Ishikawa (cell line): Measurements from ENCODE around the gene PLPP1.

Experiments
- CEBPB ChIP-seq: IDR thresholded peaks from 2 replicates; pipeline ENCODE4 v1.6.1; 2012
- CREB1 ChIP-seq: IDR thresholded peaks from 2 replicates; pipeline ENCODE4 v1.6.1; 2012; ENCODE audit warnings: low read depth
- EGR1 ChIP-seq: IDR thresholded peaks from 2 replicates; pipeline ENCODE4 v1.6.1; 2012
- EP300 ChIP-seq: IDR thresholded peaks from 2 replicates; pipeline ENCODE4 v1.6.1; 2012; ENCODE audit warnings: borderline replicate concordance
- FOXM1 ChIP-seq: IDR thresholded peaks from 2 replicates; pipeline ENCODE4 v1.6.1; 2012; ENCODE audit warnings: low read depth, borderline replicate concordance
- MAX ChIP-seq: IDR thresholded peaks from 2 replicates; pipeline ENCODE4 v1.6.1; 2012
- NFIC ChIP-seq: IDR thresholded peaks from 2 replicates; pipeline ENCODE4 v1.6.1; 2012
- RAD21 ChIP-seq: IDR thresholded peaks from 2 replicates; pipeline ENCODE4 v1.6.1; 2012; ENCODE audit warnings: low read depth
- REST ChIP-seq: IDR thresholded peaks from 2 replicates; pipeline ENCODE4 v1.6.1; 2012; ENCODE audit warnings: low read depth, mild to moderate bottlenecking
- TAF1 ChIP-seq: IDR thresholded peaks from 2 replicates; pipeline ENCODE4 v1.6.1; 2012; ENCODE audit warnings: low read depth, mild to moderate bottlenecking
- TCF12 ChIP-seq: IDR thresholded peaks from 2 replicates; pipeline ENCODE4 v1.6.1; 2012; ENCODE audit warnings: low read depth
- TEAD4 ChIP-seq: IDR thresholded peaks from 2 replicates; pipeline ENCODE4 v1.6.1; 2012
- USF1 ChIP-seq: IDR thresholded peaks from 2 replicates; pipeline ENCODE4 v1.6.1; 2012
- YY1 ChIP-seq: IDR thresholded peaks from 2 replicates; pipeline ENCODE4 v1.6.1; 2012; ENCODE audit warnings: low read depth
- ZBTB7A ChIP-seq: IDR thresholded peaks from 2 replicates; pipeline ENCODE4 v1.6.1; 2012; ENCODE audit warnings: low read depth

The PLPP1 gene

GRCh38 chr5:55441107-55441771, 93.5 kb downstream of the PLPP1 start:
- no peak for TF ChIP-seq USF1
- no peak for TF ChIP-seq REST
- no peak for TF ChIP-seq TEAD4
- TF ChIP-seq EGR1: no peak
- no peak for TF ChIP-seq ZBTB7A

DNA sequence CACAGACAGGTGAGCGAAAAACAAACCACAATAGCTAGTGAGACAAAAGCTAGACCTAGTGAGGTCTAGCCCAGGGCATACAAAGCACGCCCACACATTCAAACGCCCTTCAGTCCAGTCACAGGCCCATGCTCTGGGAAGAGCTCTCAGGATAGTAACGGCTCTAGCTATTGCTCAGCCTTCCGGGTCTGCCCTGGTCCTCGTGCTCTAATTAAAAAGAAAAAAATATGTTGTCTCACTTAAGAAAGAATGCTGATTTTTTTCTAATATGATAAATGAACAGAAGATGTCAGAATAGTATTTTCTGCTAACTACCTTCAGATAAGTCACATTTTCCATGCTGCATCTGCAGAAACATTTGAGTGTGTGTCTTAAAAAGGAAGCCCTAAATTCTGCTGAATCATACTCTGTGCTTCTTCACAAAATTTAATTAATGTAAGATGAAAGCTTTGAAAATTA, 94.5 kb downstream of the PLPP1 start:
- TF ChIP-seq REST: no peak
- peak; percentile 40; the same call in 1 of the 2 replicates for TF ChIP-seq EGR1

DNA sequence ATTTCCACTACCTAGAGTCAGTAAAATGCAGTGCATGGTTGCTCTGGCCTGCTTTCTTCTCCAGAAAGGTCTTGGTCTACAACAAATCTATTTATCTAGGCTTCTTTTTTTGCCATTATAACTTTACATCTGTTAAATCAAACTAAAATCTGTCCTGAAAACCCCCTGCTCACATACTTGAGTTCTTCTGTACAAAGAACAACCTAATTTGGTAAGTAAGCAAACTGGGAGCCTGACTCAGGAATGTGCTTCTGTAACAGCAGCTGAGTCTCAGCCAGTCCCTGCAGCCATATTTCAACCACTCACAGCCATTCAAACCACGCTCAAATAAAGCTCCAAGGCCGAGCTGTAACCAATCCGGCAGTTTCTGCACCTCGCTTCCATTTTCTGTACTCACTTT, 95.8 kb downstream of the PLPP1 start:
- TF ChIP-seq EGR1: no peak
- no peak for TF ChIP-seq CEBPB
- TF ChIP-seq FOXM1: no peak
- TF ChIP-seq NFIC: no peak
- no peak for TF ChIP-seq CREB1
- no peak for TF ChIP-seq TEAD4
- TF ChIP-seq USF1: no peak
- TF ChIP-seq REST: no peak
- TF ChIP-seq YY1: no peak
- no peak for TF ChIP-seq RAD21

DNA sequence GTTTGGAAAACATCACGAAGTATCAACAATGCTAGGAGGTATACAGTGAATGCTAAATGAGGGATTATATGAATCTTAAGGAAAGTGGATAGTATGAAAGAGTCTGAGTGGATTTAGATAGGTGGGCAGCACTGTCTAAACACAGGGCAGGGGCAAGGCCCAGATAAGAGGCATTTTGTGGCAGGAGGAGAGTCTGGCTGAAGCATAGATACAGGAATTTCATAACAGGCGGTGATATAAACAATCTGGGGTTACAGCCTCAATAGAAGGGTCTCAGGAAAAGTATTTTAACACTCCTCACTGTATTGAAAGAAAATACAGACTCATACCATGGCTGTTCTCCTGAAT, 96.9 kb downstream of the PLPP1 start:
- no peak for TF ChIP-seq TEAD4
- TF ChIP-seq USF1: no peak
- TF ChIP-seq NFIC: no peak
- TF ChIP-seq REST: no peak
- TF ChIP-seq YY1: no peak
- no peak for TF ChIP-seq EGR1
- no peak for TF ChIP-seq ZBTB7A
- no peak for TF ChIP-seq TCF12
- no peak for TF ChIP-seq MAX
- TF ChIP-seq TAF1: no peak
- no peak for TF ChIP-seq CEBPB
- no peak for TF ChIP-seq FOXM1
- TF ChIP-seq CREB1: no peak
- no peak for TF ChIP-seq EP300
- TF ChIP-seq RAD21: no peak
